Amniotic stem cell (primary cell): ENCODE data around the gene CUX1.
"Not testable (repeated sequence)": the region's sequence is repeated elsewhere in the genome, so short reads cannot be mapped to it uniquely, and the experiment has no call there.

Source experiments
- DNase-seq: peaks from one replicate; lab custom pipeline; 2025; lab: John Stamatoyannopoulos, UW

The CUX1 gene

GRCh38 chr7:101854084-101854865 lies 36.8 kb downstream of the CUX1 start:
- DNase-seq, result no peak

- DNase-seq, result peak; percentile 57
Measured at GRCh38 chr7:101856473-101857357, 39.3 kb downstream of the CUX1 start.

- no peak for DNase-seq
Measured at GRCh38 chr7:101857358-101857811, 40.0 kb downstream of the CUX1 start.

- DNase-seq, result no peak
Measured at GRCh38 chr7:101858437-101859385, 41.3 kb downstream of the CUX1 start.

- no peak for DNase-seq
Measured at GRCh38 chr7:101859411-101860106, 42.1 kb downstream of the CUX1 start.

GRCh38 chr7:101860316-101861217 lies 43.1 kb downstream of the CUX1 start:
- DNase-seq, result no peak

- no peak for DNase-seq
Measured at GRCh38 chr7:101861218-101861775, 43.9 kb downstream of the CUX1 start.

- no peak for DNase-seq
Measured at GRCh38 chr7:101862280-101863220, 45.1 kb downstream of the CUX1 start.

- DNase-seq, result no peak
Measured at GRCh38 chr7:101863598-101863997, 46.2 kb downstream of the CUX1 start.

GRCh38 chr7:101864039-101864438 lies 46.6 kb downstream of the CUX1 start:
- DNase-seq, result no peak

- no peak for DNase-seq
Measured at GRCh38 chr7:101865031-101865430, 47.6 kb downstream of the CUX1 start.

GRCh38 chr7:101865455-101865854 lies 48.0 kb downstream of the CUX1 start:
- DNase-seq, result no peak

GRCh38 chr7:101866328-101866727 lies 48.9 kb downstream of the CUX1 start:
- DNase-seq, result no peak

- no peak for DNase-seq
Measured at GRCh38 chr7:101867265-101867664, 49.8 kb downstream of the CUX1 start.

GRCh38 chr7:101867681-101868080 lies 50.3 kb downstream of the CUX1 start:
- not testable (repeated sequence) for DNase-seq

- DNase-seq, result no peak
Measured at GRCh38 chr7:101868191-101868950, 50.9 kb downstream of the CUX1 start.

- DNase-seq, result no peak
Measured at GRCh38 chr7:101869026-101869900, 51.8 kb downstream of the CUX1 start.
